Activated CD4-positive, alpha-beta memory T cell treated with anti-CD3 and anti-CD28 coated beads, Interleukin-2, amount 10 ng/mL, durations not matched to agents 7 days and 5 days (primary cell): Measurements from ENCODE around the gene TFF1. TPM values are rescaled to one million over a fixed set of nuclear protein-coding genes. Genes with fewer than 3 reads are reported as not detected.

Experiments
- CTCF ChIA-PET: fragments of 350-600 bp; sonication (Branson Sonifier 250); formaldehyde crosslinking; loops from one replicate; lab custom pipeline; 2021; ENCODE audit warnings: antibody characterized with exemption, inconsistent platforms; lab: Charles Lee
- POLR2A ChIA-PET: fragments of 350-600 bp; sonication (Branson Sonifier 250); formaldehyde crosslinking; loops from one replicate; lab custom pipeline; 2021; ENCODE audit warnings: antibody characterized with exemption; lab: Charles Lee
- DNase-seq: peaks from one replicate; pipeline ENCODE4 v3.0.0-alpha.2; 2020
- H3K27ac Mint-ChIP-seq: one replicate; pipeline ENCODE4 v1.8.0; 2021; ENCODE audit warnings: mild to moderate bottlenecking, mixed read lengths
- H3K27me3 Mint-ChIP-seq: one replicate; pipeline ENCODE4 v1.8.0; 2021; ENCODE audit warnings: mixed read lengths
- H3K36me3 Mint-ChIP-seq: one replicate; pipeline ENCODE4 v1.8.0; 2021; ENCODE audit warnings: low read depth, mixed read lengths
- H3K4me1 Mint-ChIP-seq: one replicate; pipeline ENCODE4 v1.8.0; 2021; ENCODE audit warnings: mixed read lengths
- H3K4me3 Mint-ChIP-seq: one replicate; pipeline ENCODE4 v1.8.0; 2021; ENCODE audit warnings: mild to moderate bottlenecking, mixed read lengths
- H3K9me3 Mint-ChIP-seq: one replicate; pipeline ENCODE4 v1.8.0; 2021; ENCODE audit warnings: mixed read lengths
- total RNA-seq, 2 experiments: library from RNA; stranded (reverse); gene quantifications; one replicate each; pipeline ENCODE4 v1.2.3, GENCODE V29; 2021

TFF1 gene
- total RNA-seq, 2 experiments from 2014 or later = not detected

- Mint-ChIP-seq H3K27ac (no peak overlapping the region), H3K4me1 (peaks cover 19% of the 10 kb centered on the region), H3K4me3 (no peak overlapping the region), H3K9me3 (no peaks in the 10 kb centered on the region), H3K36me3 (no peaks in the 10 kb centered on the region), H3K27me3 (peaks cover 5% of the 10 kb centered on the region)
- ChIA-PET POLR2A (interaction anchor here (2.1 kb wide), 1 partner anchor 36 kb away, joined by 5 read pairs; the partner anchor contains the start of gene UBASH3A), CTCF (interaction anchor here (1.2 to 1.3 kb wide), 3 partner anchors 10 to 87 kb away, joined by 3 read pairs; no protein-coding TSS in a partner anchor)
- DNase-seq = no peak
Measured at GRCh38 chr21:42367367-42368165, 1.2 kb upstream of the TFF1 start.

- Mint-ChIP-seq H3K36me3 (no peaks in the 10 kb centered on the region), H3K9me3 (no peaks in the 10 kb centered on the region), H3K27me3 (peaks cover 8% of the 10 kb centered on the region), H3K4me1 (peaks cover 15% of the 10 kb centered on the region), H3K27ac (no peak overlapping the region), H3K4me3 (no peak overlapping the region)
- POLR2A ChIA-PET = no interaction called here
- CTCF ChIA-PET = no interaction called here
- DNase-seq = no peak
Measured at GRCh38 chr21:42365770-42366169, 565 bp downstream of the TFF1 start.

- no peak for DNase-seq
- Mint-ChIP-seq H3K4me1 (peaks cover 14% of the 10 kb centered on the region), H3K36me3 (no peaks in the 10 kb centered on the region), H3K27me3 (peaks cover 9% of the 10 kb centered on the region), H3K9me3 (no peaks in the 10 kb centered on the region), H3K27ac (no peak overlapping the region), H3K4me3 (no peak overlapping the region)
- ChIA-PET CTCF (no interaction called here), POLR2A (no interaction called here)
Measured at GRCh38 chr21:42364304-42364865, 1.9 kb downstream of the TFF1 start.

GRCh38 chr21:42363312-42363711, 3.0 kb downstream of the TFF1 start:
- H3K4me3 Mint-ChIP-seq = no peak overlapping the region
- H3K27ac Mint-ChIP-seq = no peak overlapping the region
- peaks cover 6% of the 10 kb centered on the region for H3K4me1 Mint-ChIP-seq
- no peaks in the 10 kb centered on the region for H3K9me3 Mint-ChIP-seq
- ChIA-PET CTCF (no interaction called here), POLR2A (no interaction called here)
- peaks cover 12% of the 10 kb centered on the region for H3K27me3 Mint-ChIP-seq
- DNase-seq = no peak
- H3K36me3 Mint-ChIP-seq = no peaks in the 10 kb centered on the region

- H3K27me3 Mint-ChIP-seq = peaks cover 14% of the 10 kb centered on the region
- no peaks in the 10 kb centered on the region for H3K36me3 Mint-ChIP-seq
- H3K27ac Mint-ChIP-seq = no peak overlapping the region
- H3K9me3 Mint-ChIP-seq = peaks cover 2% of the 10 kb centered on the region
- POLR2A ChIA-PET = interaction anchor here (1.3 kb wide), 1 partner anchor 11 kb away, joined by 5 read pairs; no protein-coding TSS in a partner anchor
- peaks cover 2% of the 10 kb centered on the region for H3K4me1 Mint-ChIP-seq
- CTCF ChIA-PET = interaction anchor here (0.7 kb wide), 1 partner anchor 124 kb away, joined by 5 read pairs; no protein-coding TSS in a partner anchor
- H3K4me3 Mint-ChIP-seq = no peak overlapping the region
- no peak for DNase-seq
Measured at GRCh38 chr21:42362700-42363099, 3.6 kb downstream of the TFF1 start.

- CTCF ChIA-PET = interaction anchor here (0.7 to 1.7 kb wide), 2 partner anchors 25 to 123 kb away, joined by 4 to 5 read pairs; no protein-coding TSS in a partner anchor
- Mint-ChIP-seq H3K27me3 (peaks cover 17% of the 10 kb centered on the region), H3K4me3 (no peak overlapping the region), H3K36me3 (no peaks in the 10 kb centered on the region), H3K27ac (no peak overlapping the region), H3K4me1 (peaks cover 2% of the 10 kb centered on the region), H3K9me3 (peaks cover 4% of the 10 kb centered on the region)
- POLR2A ChIA-PET = interaction anchor here (1.3 kb wide), 1 partner anchor 12 kb away, joined by 5 read pairs; no protein-coding TSS in a partner anchor
- no peak for DNase-seq
Measured at GRCh38 chr21:42362198-42362597, 4.1 kb downstream of the TFF1 start.

- Mint-ChIP-seq H3K4me3 (no peak overlapping the region), H3K27me3 (peaks cover 26% of the 10 kb centered on the region), H3K9me3 (peaks cover 10% of the 10 kb centered on the region), H3K36me3 (no peaks in the 10 kb centered on the region), H3K27ac (no peak overlapping the region), H3K4me1 (peaks cover 2% of the 10 kb centered on the region)
- CTCF ChIA-PET = interaction anchor here (0.7 to 1.7 kb wide), 4 partner anchors 24 to 244 kb away, joined by 3 to 6 read pairs (median 4); no protein-coding TSS in a partner anchor
- POLR2A ChIA-PET = interaction anchor here (1.0 to 1.3 kb wide), 3 partner anchors 8 to 65 kb away, joined by 3 to 5 read pairs (median 3); no protein-coding TSS in a partner anchor
- no peak for DNase-seq
Measured at GRCh38 chr21:42361286-42361685, 5.0 kb downstream of the TFF1 start.

GRCh38 chr21:42360317-42360716, 6.0 kb downstream of the TFF1 start:
- peaks cover 30% of the 10 kb centered on the region for H3K27me3 Mint-ChIP-seq
- ChIA-PET POLR2A (interaction anchor here (1.0 to 1.1 kb wide), 2 partner anchors 9 to 66 kb away, joined by 3 read pairs; no protein-coding TSS in a partner anchor), CTCF (interaction anchor here (0.9 to 1.7 kb wide), 4 partner anchors 23 to 215 kb away, joined by 3 to 6 read pairs (median 4); no protein-coding TSS in a partner anchor)
- H3K9me3 Mint-ChIP-seq = peaks cover 14% of the 10 kb centered on the region
- no peaks in the 10 kb centered on the region for H3K36me3 Mint-ChIP-seq
- H3K27ac Mint-ChIP-seq = no peak overlapping the region
- peaks cover 2% of the 10 kb centered on the region for H3K4me1 Mint-ChIP-seq
- DNase-seq = no peak
- H3K4me3 Mint-ChIP-seq = no peak overlapping the region

GRCh38 chr21:42358937-42359336, 7.4 kb downstream of the TFF1 start:
- CTCF ChIA-PET = interaction anchor here (1.0 kb wide), 1 partner anchor 91 kb away, joined by 6 read pairs; no protein-coding TSS in a partner anchor
- Mint-ChIP-seq H3K36me3 (no peaks in the 10 kb centered on the region), H3K4me1 (peaks cover 2% of the 10 kb centered on the region), H3K27me3 (peaks cover 31% of the 10 kb centered on the region), H3K4me3 (no peak overlapping the region), H3K27ac (no peak overlapping the region), H3K9me3 (peaks cover 20% of the 10 kb centered on the region)
- POLR2A ChIA-PET = no interaction called here
- DNase-seq = no peak

- no peak for DNase-seq
- H3K4me1 Mint-ChIP-seq = peaks cover 2% of the 10 kb centered on the region
- no peak overlapping the region for H3K27ac Mint-ChIP-seq
- ChIA-PET POLR2A (no interaction called here), CTCF (interaction anchor here (1.0 kb wide), 1 partner anchor 91 kb away, joined by 6 read pairs; no protein-coding TSS in a partner anchor)
- peaks cover 36% of the 10 kb centered on the region for H3K27me3 Mint-ChIP-seq
- H3K4me3 Mint-ChIP-seq = no peak overlapping the region
- H3K36me3 Mint-ChIP-seq = peaks cover 6% of the 10 kb centered on the region
- peaks cover 21% of the 10 kb centered on the region for H3K9me3 Mint-ChIP-seq
Measured at GRCh38 chr21:42358261-42358660, 8.1 kb downstream of the TFF1 start.

GRCh38 chr21:42357307-42357706, 9.0 kb downstream of the TFF1 start:
- Mint-ChIP-seq H3K27ac (no peak overlapping the region), H3K9me3 (peaks cover 23% of the 10 kb centered on the region), H3K36me3 (peaks cover 6% of the 10 kb centered on the region), H3K27me3 (peaks cover 39% of the 10 kb centered on the region), H3K4me1 (no peaks in the 10 kb centered on the region), H3K4me3 (no peak overlapping the region)
- CTCF ChIA-PET = interaction anchor here (0.6 kb wide), 1 partner anchor 10 kb away, joined by 3 read pairs; no protein-coding TSS in a partner anchor
- POLR2A ChIA-PET = no interaction called here
- no peak for DNase-seq

GRCh38 chr21:42356650-42357049, 9.7 kb downstream of the TFF1 start:
- Mint-ChIP-seq H3K27me3 (peaks cover 37% of the 10 kb centered on the region), H3K4me3 (no peak overlapping the region), H3K4me1 (no peaks in the 10 kb centered on the region), H3K36me3 (peaks cover 6% of the 10 kb centered on the region), H3K9me3 (peaks cover 23% of the 10 kb centered on the region), H3K27ac (no peak overlapping the region)
- DNase-seq = no peak
- POLR2A ChIA-PET = no interaction called here
- CTCF ChIA-PET = no interaction called here

GRCh38 chr21:42356046-42356445, 10.3 kb downstream of the TFF1 start:
- Mint-ChIP-seq H3K36me3 (peaks cover 6% of the 10 kb centered on the region), H3K27me3 (peaks cover 37% of the 10 kb centered on the region), H3K9me3 (peaks cover 23% of the 10 kb centered on the region), H3K4me3 (no peak overlapping the region), H3K27ac (no peak overlapping the region), H3K4me1 (no peaks in the 10 kb centered on the region)
- ChIA-PET POLR2A (no interaction called here), CTCF (no interaction called here)
- DNase-seq = no peak
